ENCODE results near the gene HIGD1A. TPM values are rescaled to one million over a fixed set of nuclear protein-coding genes. Genes with fewer than 3 reads are reported as not detected.

Gene HIGD1A
- total and polyA plus RNA-seq, 2 experiments from 2014 or later = 121 to 445 TPM

DNA sequence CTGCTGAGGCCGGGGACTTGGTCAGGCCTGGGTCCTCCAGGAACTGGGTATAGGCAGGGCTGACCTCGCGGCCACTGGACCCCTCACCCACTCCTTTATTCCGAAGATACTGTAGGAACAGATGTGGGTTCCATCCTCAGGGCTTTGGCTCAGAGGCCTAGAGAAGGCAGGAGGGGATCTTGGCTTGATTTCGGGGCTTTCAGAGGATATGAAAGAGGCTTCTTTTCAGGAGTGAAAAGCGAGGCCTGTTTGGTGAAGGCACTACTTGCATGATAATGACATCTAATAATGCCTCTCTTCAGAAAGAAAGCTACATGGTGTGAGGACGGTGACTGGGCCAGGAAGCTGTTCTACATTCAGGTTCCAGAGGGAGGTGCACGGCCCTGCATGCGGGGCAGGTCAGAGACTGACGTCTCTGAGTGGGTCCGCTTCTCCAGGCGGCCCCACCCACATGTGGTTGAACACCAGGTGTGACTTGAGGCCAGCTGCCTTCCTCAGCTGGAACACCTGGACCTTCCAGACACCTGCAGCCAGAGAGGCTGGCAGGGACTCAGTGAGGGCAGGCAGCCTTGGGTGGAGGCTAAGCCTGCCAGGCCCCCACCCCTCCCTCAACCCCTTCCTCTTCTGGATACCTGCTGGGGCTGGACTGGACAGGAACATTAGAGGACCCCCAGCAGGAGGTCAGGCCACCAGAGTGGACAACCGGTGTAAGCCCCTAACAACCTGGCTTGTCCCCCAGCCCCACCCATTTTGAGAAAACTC is 70.6 kb downstream of the HIGD1A start:
- TF ChIP-seq, protein P1, sequence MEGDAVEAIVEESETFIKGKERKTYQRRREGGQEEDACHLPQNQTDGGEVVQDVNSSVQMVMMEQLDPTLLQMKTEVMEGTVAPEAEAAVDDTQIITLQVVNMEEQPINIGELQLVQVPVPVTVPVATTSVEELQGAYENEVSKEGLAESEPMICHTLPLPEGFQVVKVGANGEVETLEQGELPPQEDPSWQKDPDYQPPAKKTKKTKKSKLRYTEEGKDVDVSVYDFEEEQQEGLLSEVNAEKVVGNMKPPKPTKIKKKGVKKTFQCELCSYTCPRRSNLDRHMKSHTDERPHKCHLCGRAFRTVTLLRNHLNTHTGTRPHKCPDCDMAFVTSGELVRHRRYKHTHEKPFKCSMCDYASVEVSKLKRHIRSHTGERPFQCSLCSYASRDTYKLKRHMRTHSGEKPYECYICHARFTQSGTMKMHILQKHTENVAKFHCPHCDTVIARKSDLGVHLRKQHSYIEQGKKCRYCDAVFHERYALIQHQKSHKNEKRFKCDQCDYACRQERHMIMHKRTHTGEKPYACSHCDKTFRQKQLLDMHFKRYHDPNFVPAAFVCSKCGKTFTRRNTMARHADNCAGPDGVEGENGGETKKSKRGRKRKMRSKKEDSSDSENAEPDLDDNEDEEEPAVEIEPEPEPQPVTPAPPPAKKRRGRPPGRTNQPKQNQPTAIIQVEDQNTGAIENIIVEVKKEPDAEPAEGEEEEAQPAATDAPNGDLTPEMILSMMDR (IDR thresholded peaks at IDR 0.05; ENCODE audit: low read depth, low read length) = no peak
- Histone ChIP-seq H3K4me1 (ENCODE audit: low read depth) (peaks cover 6% of the 10 kb centered on the region), H3K27ac (no peak overlapping the region), H3K4me3 (no peak overlapping the region), H3K27me3 (no peaks in the 10 kb centered on the region), H3K36me3 (no peaks in the 10 kb centered on the region), H3K9me3 (ENCODE audit: low read depth) (no peaks in the 10 kb centered on the region)
- DNase-seq (ENCODE audit: low read depth in 1 of 2, low spot score in 1 of 2) = no peak

Other genes starting within 250 kb of the HIGD1A start
- gene SEC22C, start 222.5 kb downstream of the HIGD1A start, total RNA-seq = 30.9 and 41.6 TPM in 2 replicates
- 31.6 and 43.6 TPM in 2 replicates for gene SEC22C, start 222.5 kb downstream of the HIGD1A start, polyA plus RNA-seq
- 8.9 and 9.7 TPM in 2 replicates for gene SS18L2, start 213.6 kb downstream of the HIGD1A start, total RNA-seq
- gene SS18L2, start 213.6 kb downstream of the HIGD1A start, polyA plus RNA-seq = 33.2 and 49.7 TPM in 2 replicates
- 24.6 and 75.3 TPM in 2 replicates for gene NKTR, start 203.8 kb downstream of the HIGD1A start, total RNA-seq
- 50.5 and 79.5 TPM in 2 replicates for gene NKTR, start 203.8 kb downstream of the HIGD1A start, polyA plus RNA-seq
- 20.0 and 30.1 TPM in 2 replicates for gene ZBTB47, start 150.8 kb downstream of the HIGD1A start, total RNA-seq
- 4.1 and 5.4 TPM in 2 replicates for gene ZBTB47, start 150.8 kb downstream of the HIGD1A start, polyA plus RNA-seq
- 0.14 and 0.39 TPM in 2 replicates for gene KLHL40, start 119.0 kb downstream of the HIGD1A start, total RNA-seq
- gene KLHL40, start 119.0 kb downstream of the HIGD1A start, polyA plus RNA-seq = 0.39 and 0.66 TPM in 2 replicates
- gene HHATL, start 101.7 kb downstream of the HIGD1A start, total RNA-seq = 4.6 and 7.8 TPM in 2 replicates
- 8.1 and 17.4 TPM in 2 replicates for gene HHATL, start 101.7 kb downstream of the HIGD1A start, polyA plus RNA-seq
- gene CCDC13, start 31.2 kb downstream of the HIGD1A start, total RNA-seq = 1.5 and 3.3 TPM in 2 replicates
- 2.8 and 3.1 TPM in 2 replicates for gene CCDC13, start 31.2 kb downstream of the HIGD1A start, polyA plus RNA-seq
- gene ACKR2, start 5.0 kb upstream of the HIGD1A start, total RNA-seq = 0.15 and 0.35 TPM in 2 replicates
- 2.8 and 3.6 TPM in 2 replicates for gene ACKR2, start 5.0 kb upstream of the HIGD1A start, polyA plus RNA-seq
- gene CYP8B1, start 71.4 kb upstream of the HIGD1A start, total RNA-seq = not detected in 2 replicates
- gene CYP8B1, start 71.4 kb upstream of the HIGD1A start, polyA plus RNA-seq = not detected in 2 replicates
- gene ZNF662, start 101.7 kb upstream of the HIGD1A start, total RNA-seq = 0.14 and 0.21 TPM in 2 replicates
- 0.04 TPM in 1 of 2 replicates, not detected in the other for gene ZNF662, start 101.7 kb upstream of the HIGD1A start, polyA plus RNA-seq
- 0.78 and 0.80 TPM in 2 replicates for gene GASK1A, start 174.8 kb upstream of the HIGD1A start, total RNA-seq
- gene GASK1A, start 174.8 kb upstream of the HIGD1A start, polyA plus RNA-seq = 0.22 and 0.66 TPM in 2 replicates